Liver (tissue), 9 donors: ENCODE measurements around the gene FNDC1. TPM values are rescaled to one million over a fixed set of nuclear protein-coding genes. Genes with fewer than 3 reads are reported as not detected.

Experiments used
- DNase-seq: peaks from one replicate; pipeline ENCODE4 v3.0.0-alpha.2; 2017; ENCODE audit warnings: low spot score
- H3K27ac ChIP-seq, 2 donors: one replicate each; pipeline ENCODE4 v1.7.0; 2013; ENCODE audit warnings: inconsistent platforms in 2 of 2, low read length in 2 of 2, control low read depth in 1 of 2, low read depth in 1 of 2, mild to moderate bottlenecking in 1 of 2
- H3K27me3 ChIP-seq, 4 donors: one replicate each; pipeline versions ENCODE4 v1.6.1 to v1.7.0; 2013; ENCODE audit warnings: low read length in 3 of 4, inconsistent platforms in 1 of 4, mild to moderate bottlenecking in 1 of 4, moderate library complexity in 1 of 4; ENCODE audit not compliant: control insufficient read depth in 4 of 4, insufficient read depth in 4 of 4
- H3K36me3 ChIP-seq, 4 donors: one replicate each; pipeline versions ENCODE4 v1.6.1 to v1.7.0; 2013; ENCODE audit warnings: low read length in 3 of 4, mild to moderate bottlenecking in 3 of 4, low read depth in 1 of 4, moderate library complexity in 1 of 4; ENCODE audit not compliant: control insufficient read depth in 4 of 4, insufficient read depth in 3 of 4
- H3K4me1 ChIP-seq, 4 donors: one replicate each; pipeline versions ENCODE4 v1.6.1 to v1.7.0; 2013; ENCODE audit warnings: low read length in 3 of 4, mild to moderate bottlenecking in 3 of 4, moderate library complexity in 1 of 4; ENCODE audit not compliant: control insufficient read depth in 4 of 4, insufficient read depth in 4 of 4
- H3K4me3 ChIP-seq, 3 donors: one replicate each; pipeline versions ENCODE4 v1.6.1 to v1.7.0; 2013; ENCODE audit warnings: low read length in 3 of 3, control low read depth in 1 of 3, low read depth in 1 of 3, mild to moderate bottlenecking in 1 of 3
- H3K9ac ChIP-seq, 2 donors: one replicate each; pipeline ENCODE4 v1.7.0; 2013; ENCODE audit warnings: low read length in 2 of 2, mild to moderate bottlenecking in 2 of 2, moderate library complexity in 2 of 2, control low read depth in 1 of 2, low read depth in 1 of 2
- H3K9me3 ChIP-seq, 4 donors: one replicate each; pipeline versions ENCODE4 v1.6.1 to v1.7.0; 2013; ENCODE audit warnings: low read length in 3 of 4; ENCODE audit not compliant: control insufficient read depth in 4 of 4
- EGR1 ChIP-seq, 2 donors: IDR thresholded peaks; 2 replicates each; pipeline ENCODE4 v1.6.1; 2016 to 2018; ENCODE audit warnings: antibody characterized with exemption in 2 of 2, low read depth in 2 of 2
- FOXA1 ChIP-seq: IDR thresholded peaks from 2 replicates; pipeline ENCODE4 v1.6.1; 2016; ENCODE audit warnings: antibody characterized with exemption
- FOXA2 ChIP-seq: IDR thresholded peaks from 2 replicates; pipeline ENCODE4 v1.6.1; 2016; ENCODE audit warnings: antibody characterized with exemption
- GABPA ChIP-seq, 2 donors: IDR thresholded peaks in 1 of 2; conservative IDR thresholded peaks in 1 of 2; 2 replicates each; pipeline ENCODE4 v1.6.1; 2016; ENCODE audit warnings: antibody characterized with exemption in 2 of 2, mild to moderate bottlenecking in 1 of 2, moderate library complexity in 1 of 2
- HNF4A ChIP-seq, 2 donors: conservative IDR thresholded peaks; 2 replicates each; pipeline ENCODE4 v1.6.1; 2016; ENCODE audit warnings: antibody characterized with exemption in 2 of 2, mild to moderate bottlenecking in 2 of 2
- HNF4G ChIP-seq: IDR thresholded peaks from 2 replicates; pipeline ENCODE4 v1.6.1; 2016; ENCODE audit warnings: antibody characterized with exemption
- JUND ChIP-seq, 2 donors: IDR thresholded peaks; 2 replicates each; pipeline ENCODE4 v1.6.1; 2016; ENCODE audit warnings: antibody characterized with exemption in 2 of 2
- NR2F2 ChIP-seq: IDR thresholded peaks from 2 replicates; pipeline ENCODE4 v1.6.1; 2016; ENCODE audit warnings: antibody characterized with exemption
- RAD21 ChIP-seq, 2 donors: IDR thresholded peaks; 2 replicates each; pipeline ENCODE4 v1.6.1; 2016; ENCODE audit warnings: antibody characterized with exemption in 2 of 2, mild to moderate bottlenecking in 2 of 2
- RXRA ChIP-seq, 2 donors: IDR thresholded peaks; 2 replicates each; pipeline ENCODE4 v1.6.1; 2017 to 2018; ENCODE audit warnings: antibody characterized with exemption in 2 of 2, mild to moderate bottlenecking in 1 of 2
- SP1 ChIP-seq: IDR thresholded peaks from 2 replicates; pipeline ENCODE4 v1.6.1; 2018; ENCODE audit warnings: antibody characterized with exemption, mild to moderate bottlenecking
- TAF1 ChIP-seq: conservative IDR thresholded peaks from 2 replicates; pipeline ENCODE4 v1.6.1; 2016; ENCODE audit warnings: antibody characterized with exemption, mild to moderate bottlenecking
- YY1 ChIP-seq: IDR thresholded peaks from 2 replicates; pipeline ENCODE4 v1.6.1; 2016; ENCODE audit warnings: antibody characterized with exemption, mild to moderate bottlenecking
- WGBS: extraction: QIAGEN DNeasy Blood & Tissue Kit; methylation state at CpG from one replicate; pipeline ENCODE4 v1.1.7; 2013; 5-methylcytosine and 5-hydroxymethylcytosine counted together
- polyA plus RNA-seq, 2 donors: library from polyadenylated mRNA; stranded (reverse) in 1 of 2; unstranded in 1 of 2; fragments of 200-250 nt in 1 of 2; fragments of >200 nt in 1 of 2; fragmentation: Nextera tagmentation in 1 of 2; extraction: Ambion mirVana in 1 of 2; gene quantifications; one replicate each; pipeline versions ENCODE4 v1.2.1 to v1.2.3, GENCODE V29; 2013 to 2015
- total RNA-seq, 2 donors: library from RNA; depleted of rRNA; stranded (reverse); fragments of >200 nt; gene quantifications; one replicate each; pipeline ENCODE4 v1.2.3, GENCODE V29; 2014
- TF ChIP-seq, protein P1 (sequence below): IDR thresholded peaks from 2 replicates; pipeline ENCODE4 v1.6.1; 2016; ENCODE audit warnings: antibody characterized with exemption
- TF ChIP-seq, protein P2 (sequence below): fragments of 150-350 bp; IDR thresholded peaks from 2 replicates; pipeline ENCODE4 v1.5.1; 2017; ENCODE audit warnings: improper control_type of control experiment, low read depth, low read length; ENCODE audit not compliant: missing input control
- TF ChIP-seq, protein P3 (sequence below): IDR thresholded peaks from 2 replicates; pipeline ENCODE4 v1.6.1; 2016; ENCODE audit warnings: antibody characterized with exemption, mild to moderate bottlenecking
- TF ChIP-seq, protein P4 (sequence below): IDR thresholded peaks from 2 replicates; pipeline ENCODE4 v1.6.1; 2016; ENCODE audit warnings: antibody characterized with exemption
- TF ChIP-seq, protein P5 (sequence below): IDR thresholded peaks from 2 replicates; pipeline ENCODE4 v1.6.1; 2016; ENCODE audit warnings: antibody characterized with exemption
- donor health status: healthy.
- donor health status: healthy.
- donor health status: healthy.
- donor health status: healthy.
- donor health status: healthy.

Gene FNDC1
- total and polyA plus RNA-seq, 4 donors: 0.10 to 0.47 (median 0.17) TPM; not detected in 1

DNA sequence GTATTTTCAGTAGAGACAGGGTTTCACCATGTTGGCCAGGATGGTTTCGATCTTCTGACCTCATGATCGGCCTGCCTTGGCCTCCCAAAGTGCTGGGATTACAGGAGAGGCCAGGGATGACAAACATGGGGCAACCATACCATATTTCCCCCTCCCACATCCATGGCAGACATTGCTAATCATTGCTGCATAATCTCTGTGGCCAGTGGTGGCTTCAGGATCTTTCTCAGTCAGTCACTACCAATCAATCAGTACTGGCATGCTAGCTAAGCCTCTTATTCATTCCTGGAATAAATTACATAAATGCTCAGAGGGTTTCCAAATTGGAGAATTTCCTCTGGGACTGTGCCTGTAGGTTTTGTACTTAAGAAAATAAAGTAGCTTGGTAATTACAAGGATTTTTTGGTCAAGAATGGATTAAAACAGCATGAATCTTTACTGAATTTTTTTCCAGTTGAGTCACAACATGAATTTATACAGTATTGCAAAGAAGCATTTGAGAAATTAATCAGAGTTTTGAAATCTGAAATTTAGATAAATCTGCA lies 138.1 kb downstream of the FNDC1 start:
- TF ChIP-seq RAD21 (IDR thresholded peaks at IDR 0.05): no peak
- TF ChIP-seq FOXA1: no peak
- TF ChIP-seq, protein P1, sequence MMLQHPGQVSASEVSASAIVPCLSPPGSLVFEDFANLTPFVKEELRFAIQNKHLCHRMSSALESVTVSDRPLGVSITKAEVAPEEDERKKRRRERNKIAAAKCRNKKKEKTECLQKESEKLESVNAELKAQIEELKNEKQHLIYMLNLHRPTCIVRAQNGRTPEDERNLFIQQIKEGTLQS: no peak
- Histone ChIP-seq H3K4me3 (no peak overlapping the region), H3K36me3 (no peaks in the 10 kb centered on the region), H3K9ac (no peak overlapping the region), H3K27ac (no peak overlapping the region), H3K9me3 (no peaks in the 10 kb centered on the region), H3K4me1 (peaks cover 11 to 21% (median 16%) of the 10 kb centered on the region in 4 donors), H3K27me3 (no peaks in the 10 kb centered on the region)
- no peak for DNase-seq
- 91% methylated on average over 2 of the region's 2 CpGs for WGBS

DNA sequence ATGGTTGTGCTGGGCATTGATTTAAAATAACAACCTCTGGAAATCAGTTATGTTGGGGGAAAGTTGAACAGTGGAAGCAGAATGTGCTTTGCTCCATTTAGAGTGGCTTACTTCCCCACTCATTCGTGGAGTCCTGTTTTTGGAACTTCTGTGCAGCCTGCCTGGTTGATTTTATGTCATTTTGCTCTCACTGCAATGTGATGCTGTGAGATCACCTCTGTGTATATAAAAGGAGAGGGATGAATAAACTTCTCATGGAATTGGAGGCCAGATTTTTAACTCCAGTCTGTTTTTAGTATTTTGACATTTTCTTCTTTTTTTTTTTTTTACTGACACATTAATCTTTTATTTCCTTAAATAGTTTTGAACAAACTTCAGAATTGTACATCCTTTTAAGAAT lies 139.0 kb downstream of the FNDC1 start:
- no peaks in the 10 kb centered on the region for H3K36me3 ChIP-seq
- no peaks in the 10 kb centered on the region for H3K9me3 ChIP-seq
- H3K27me3 ChIP-seq: no peaks in the 10 kb centered on the region
- no peak for DNase-seq
- H3K9ac ChIP-seq: no peak overlapping the region
- no peak overlapping the region for H3K27ac ChIP-seq
- no peak overlapping the region for H3K4me3 ChIP-seq
- TF ChIP-seq GABPA (IDR thresholded peaks at IDR 0.05 in 1 of 2, conservative IDR thresholded peaks at IDR 0.05 in 1 of 2) (no peak), JUND (IDR thresholded peaks at IDR 0.05) (no peak), RXRA (IDR thresholded peaks at IDR 0.05) (no peak), FOXA1 (no peak), FOXA2 (no peak), NR2F2 (no peak), HNF4G (no peak), RAD21 (IDR thresholded peaks at IDR 0.05) (no peak), TAF1 (no peak), HNF4A (conservative IDR thresholded peaks at IDR 0.05) (no peak), SP1 (no peak), YY1 (no peak), EGR1 (IDR thresholded peaks at IDR 0.05; ENCODE audit: low read depth in 2 of 2) (no peak)
- TF ChIP-seq, protein P2, sequence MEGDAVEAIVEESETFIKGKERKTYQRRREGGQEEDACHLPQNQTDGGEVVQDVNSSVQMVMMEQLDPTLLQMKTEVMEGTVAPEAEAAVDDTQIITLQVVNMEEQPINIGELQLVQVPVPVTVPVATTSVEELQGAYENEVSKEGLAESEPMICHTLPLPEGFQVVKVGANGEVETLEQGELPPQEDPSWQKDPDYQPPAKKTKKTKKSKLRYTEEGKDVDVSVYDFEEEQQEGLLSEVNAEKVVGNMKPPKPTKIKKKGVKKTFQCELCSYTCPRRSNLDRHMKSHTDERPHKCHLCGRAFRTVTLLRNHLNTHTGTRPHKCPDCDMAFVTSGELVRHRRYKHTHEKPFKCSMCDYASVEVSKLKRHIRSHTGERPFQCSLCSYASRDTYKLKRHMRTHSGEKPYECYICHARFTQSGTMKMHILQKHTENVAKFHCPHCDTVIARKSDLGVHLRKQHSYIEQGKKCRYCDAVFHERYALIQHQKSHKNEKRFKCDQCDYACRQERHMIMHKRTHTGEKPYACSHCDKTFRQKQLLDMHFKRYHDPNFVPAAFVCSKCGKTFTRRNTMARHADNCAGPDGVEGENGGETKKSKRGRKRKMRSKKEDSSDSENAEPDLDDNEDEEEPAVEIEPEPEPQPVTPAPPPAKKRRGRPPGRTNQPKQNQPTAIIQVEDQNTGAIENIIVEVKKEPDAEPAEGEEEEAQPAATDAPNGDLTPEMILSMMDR: no peak
- TF ChIP-seq, protein P1: no peak
- TF ChIP-seq, protein P3, sequence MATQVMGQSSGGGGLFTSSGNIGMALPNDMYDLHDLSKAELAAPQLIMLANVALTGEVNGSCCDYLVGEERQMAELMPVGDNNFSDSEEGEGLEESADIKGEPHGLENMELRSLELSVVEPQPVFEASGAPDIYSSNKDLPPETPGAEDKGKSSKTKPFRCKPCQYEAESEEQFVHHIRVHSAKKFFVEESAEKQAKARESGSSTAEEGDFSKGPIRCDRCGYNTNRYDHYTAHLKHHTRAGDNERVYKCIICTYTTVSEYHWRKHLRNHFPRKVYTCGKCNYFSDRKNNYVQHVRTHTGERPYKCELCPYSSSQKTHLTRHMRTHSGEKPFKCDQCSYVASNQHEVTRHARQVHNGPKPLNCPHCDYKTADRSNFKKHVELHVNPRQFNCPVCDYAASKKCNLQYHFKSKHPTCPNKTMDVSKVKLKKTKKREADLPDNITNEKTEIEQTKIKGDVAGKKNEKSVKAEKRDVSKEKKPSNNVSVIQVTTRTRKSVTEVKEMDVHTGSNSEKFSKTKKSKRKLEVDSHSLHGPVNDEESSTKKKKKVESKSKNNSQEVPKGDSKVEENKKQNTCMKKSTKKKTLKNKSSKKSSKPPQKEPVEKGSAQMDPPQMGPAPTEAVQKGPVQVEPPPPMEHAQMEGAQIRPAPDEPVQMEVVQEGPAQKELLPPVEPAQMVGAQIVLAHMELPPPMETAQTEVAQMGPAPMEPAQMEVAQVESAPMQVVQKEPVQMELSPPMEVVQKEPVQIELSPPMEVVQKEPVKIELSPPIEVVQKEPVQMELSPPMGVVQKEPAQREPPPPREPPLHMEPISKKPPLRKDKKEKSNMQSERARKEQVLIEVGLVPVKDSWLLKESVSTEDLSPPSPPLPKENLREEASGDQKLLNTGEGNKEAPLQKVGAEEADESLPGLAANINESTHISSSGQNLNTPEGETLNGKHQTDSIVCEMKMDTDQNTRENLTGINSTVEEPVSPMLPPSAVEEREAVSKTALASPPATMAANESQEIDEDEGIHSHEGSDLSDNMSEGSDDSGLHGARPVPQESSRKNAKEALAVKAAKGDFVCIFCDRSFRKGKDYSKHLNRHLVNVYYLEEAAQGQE: no peak
- TF ChIP-seq, protein P4, sequence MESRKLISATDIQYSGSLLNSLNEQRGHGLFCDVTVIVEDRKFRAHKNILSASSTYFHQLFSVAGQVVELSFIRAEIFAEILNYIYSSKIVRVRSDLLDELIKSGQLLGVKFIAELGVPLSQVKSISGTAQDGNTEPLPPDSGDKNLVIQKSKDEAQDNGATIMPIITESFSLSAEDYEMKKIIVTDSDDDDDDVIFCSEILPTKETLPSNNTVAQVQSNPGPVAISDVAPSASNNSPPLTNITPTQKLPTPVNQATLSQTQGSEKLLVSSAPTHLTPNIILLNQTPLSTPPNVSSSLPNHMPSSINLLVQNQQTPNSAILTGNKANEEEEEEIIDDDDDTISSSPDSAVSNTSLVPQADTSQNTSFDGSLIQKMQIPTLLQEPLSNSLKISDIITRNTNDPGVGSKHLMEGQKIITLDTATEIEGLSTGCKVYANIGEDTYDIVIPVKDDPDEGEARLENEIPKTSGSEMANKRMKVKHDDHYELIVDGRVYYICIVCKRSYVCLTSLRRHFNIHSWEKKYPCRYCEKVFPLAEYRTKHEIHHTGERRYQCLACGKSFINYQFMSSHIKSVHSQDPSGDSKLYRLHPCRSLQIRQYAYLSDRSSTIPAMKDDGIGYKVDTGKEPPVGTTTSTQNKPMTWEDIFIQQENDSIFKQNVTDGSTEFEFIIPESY: no peak
- TF ChIP-seq, protein P5, sequence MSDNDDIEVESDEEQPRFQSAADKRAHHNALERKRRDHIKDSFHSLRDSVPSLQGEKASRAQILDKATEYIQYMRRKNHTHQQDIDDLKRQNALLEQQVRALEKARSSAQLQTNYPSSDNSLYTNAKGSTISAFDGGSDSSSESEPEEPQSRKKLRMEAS: no peak
- H3K4me1 ChIP-seq: peaks cover 11 to 21% (median 16%) of the 10 kb centered on the region in 4 donors
- 0% methylated on average over 1 of the region's 1 CpG for WGBS
